H1 (cell line): Measurements from ENCODE around the gene RGS3. TPM values are rescaled to one million over a fixed set of nuclear protein-coding genes. Genes with fewer than 3 reads are reported as not detected.

Source experiments
- CTCF ChIA-PET: fragments of 300-600 bp; sonication (Branson Sonifier 250); formaldehyde crosslinking; loops from one replicate; lab custom pipeline; 2021; ENCODE audit not compliant: partially characterized antibody; lab: Charles Lee
- POLR2A ChIA-PET: fragments of 300-600 bp; sonication (Branson Sonifier 250); formaldehyde crosslinking; loops from one replicate; lab custom pipeline; 2021; ENCODE audit warnings: inconsistent platforms; ENCODE audit not compliant: partially characterized antibody; lab: Charles Lee
- DNase-seq, 2 experiments: peaks; one replicate each; pipeline versions ENCODE4 v3.0.0 to v3.0.0-alpha.2; 2010 to 2022; ENCODE audit warnings: low spot score in 2 of 2, low read depth in 1 of 2, mixed read lengths in 1 of 2
- FAIRE-seq: peaks from 2 replicates; lab custom pipeline; 2011; peaks lifted over from hg19 to GRCh38; lab: Jason Lieb, UNC
- H2AFZ ChIP-seq: 2 replicates; pipeline ENCODE4 v1.8.1; 2012; ENCODE audit warnings: low read length, inconsistent platforms
- H2AK5ac ChIP-seq: 2 replicates; pipeline ENCODE4 v1.6.1; 2013; ENCODE audit warnings: low read depth, low read length
- H2BK120ac ChIP-seq: replicated peaks from 2 replicates; pipeline ENCODE3; 2013; ENCODE audit warnings: low read depth, low read length, inconsistent platforms
- H2BK12ac ChIP-seq: 2 replicates; pipeline ENCODE4 v1.6.1; 2013; ENCODE audit warnings: low read depth, low read length
- H2BK15ac ChIP-seq: 2 replicates; pipeline ENCODE4 v1.6.1; 2013; ENCODE audit warnings: low read length
- H2BK20ac ChIP-seq: 2 replicates; pipeline ENCODE4 v1.6.1; 2013; ENCODE audit warnings: low read length
- H2BK5ac ChIP-seq: 2 replicates; pipeline ENCODE4 v1.6.1; 2013; ENCODE audit warnings: low read depth, low read length
- H3K14ac ChIP-seq: 2 replicates; pipeline ENCODE4 v1.6.1; 2013; ENCODE audit warnings: inconsistent platforms; ENCODE audit not compliant: insufficient read length
- H3K18ac ChIP-seq: 2 replicates; pipeline ENCODE4 v1.6.1; 2013; ENCODE audit warnings: low read length; ENCODE audit errors: extremely low read depth
- H3K23ac ChIP-seq: 2 replicates; pipeline ENCODE4 v1.6.1; 2013; ENCODE audit warnings: inconsistent platforms; ENCODE audit not compliant: insufficient read length
- H3K23me2 ChIP-seq: 2 replicates; pipeline ENCODE4 v1.6.1; 2013; ENCODE audit warnings: low read depth, low read length
- H3K27ac ChIP-seq: 2 replicates; pipeline ENCODE4 v1.6.1; 2011; ENCODE audit warnings: low read depth, low read length, inconsistent platforms
- H3K27me3 ChIP-seq, 4 experiments: replicated peaks in 1 of 4; 1 replicate in 1 of 4; 2 replicates in 3 of 4; pipeline versions ENCODE4 v1.6.1 to v1.8.1; 2011 to 2013; ENCODE audit warnings: low read length in 3 of 4, mild to moderate bottlenecking in 3 of 4, inconsistent platforms in 2 of 4, mixed read lengths in 2 of 4, moderate library complexity in 1 of 4; ENCODE audit not compliant: control insufficient read depth in 3 of 4, insufficient read depth in 3 of 4; ENCODE audit errors: extremely low read depth in 1 of 4
- H3K36me3 ChIP-seq, 4 experiments: 2 replicates each; pipeline versions ENCODE4 v1.6.1 to v1.8.1; 2011 to 2013; ENCODE audit warnings: mild to moderate bottlenecking in 4 of 4, low read length in 3 of 4, moderate library complexity in 2 of 4, control low read depth in 1 of 4, inconsistent platforms in 1 of 4; ENCODE audit not compliant: insufficient read depth in 4 of 4, control insufficient read depth in 2 of 4
- H3K4ac ChIP-seq: replicated peaks from 2 replicates; pipeline ENCODE3; 2013; ENCODE audit warnings: low read length, low read depth, mixed read lengths, inconsistent platforms; ENCODE audit not compliant: insufficient read length
- H3K4me1 ChIP-seq, 4 experiments: replicated peaks in 1 of 4; 1 replicate in 1 of 4; 2 replicates in 3 of 4; pipeline versions ENCODE4 v1.6.1 to v1.8.1; 2011 to 2013; ENCODE audit warnings: low read length in 3 of 4, inconsistent platforms in 2 of 4, mixed read lengths in 1 of 4; ENCODE audit not compliant: insufficient read depth in 4 of 4, control insufficient read depth in 3 of 4
- H3K4me2 ChIP-seq, 2 experiments: 2 replicates each; pipeline versions ENCODE4 v1.6.1 to v1.8.1; 2011 to 2013; ENCODE audit warnings: low read depth in 2 of 2, low read length in 2 of 2, control low read depth in 1 of 2, inconsistent platforms in 1 of 2, mild to moderate bottlenecking in 1 of 2; ENCODE audit not compliant: insufficient read depth in 1 of 2
- H3K4me3 ChIP-seq, 4 experiments: fragments of 200-600, 300-600 bp in 1 of 4; sonication (generic), shearing (Covaris generic), sonication (Bioruptor Twin) in 1 of 4; 2 replicates each; pipeline versions ENCODE4 v1.5.1 to v1.8.1; 2011 to 2016; ENCODE audit warnings: low read length in 4 of 4, low read depth in 3 of 4, control low read depth in 2 of 4, inconsistent platforms in 2 of 4, mild to moderate bottlenecking in 2 of 4, mixed read lengths in 1 of 4, moderate library complexity in 1 of 4; ENCODE audit not compliant: insufficient read depth in 2 of 4; ENCODE audit errors: extremely low read depth in 1 of 4
- H3K56ac ChIP-seq: replicated peaks from 2 replicates; pipeline ENCODE3; 2013; ENCODE audit warnings: low read depth, mild to moderate bottlenecking, mixed read lengths, low read length, inconsistent platforms; ENCODE audit not compliant: insufficient read length
- H3K79me1 ChIP-seq: 2 replicates; pipeline ENCODE4 v1.6.1; 2013; ENCODE audit warnings: low read depth, low read length, control low read depth
- H3K79me2 ChIP-seq, 2 experiments: 2 replicates each; pipeline versions ENCODE4 v1.6.1 to v1.8.1; 2012 to 2013; ENCODE audit warnings: low read length in 2 of 2, mild to moderate bottlenecking in 2 of 2, inconsistent platforms in 1 of 2; ENCODE audit not compliant: insufficient read depth in 2 of 2, control insufficient read depth in 1 of 2
- H3K9ac ChIP-seq, 4 experiments: replicated peaks in 1 of 4; 1 replicate in 1 of 4; 2 replicates in 3 of 4; pipeline versions ENCODE4 v1.6.1 to v1.8.1; 2011 to 2013; ENCODE audit warnings: low read depth in 3 of 4, low read length in 3 of 4, control low read depth in 2 of 4, mild to moderate bottlenecking in 2 of 4, moderate library complexity in 2 of 4, inconsistent platforms in 1 of 4; ENCODE audit errors: extremely low read depth in 1 of 4
- H3K9me3 ChIP-seq, 2 experiments: 2 replicates each; pipeline versions ENCODE4 v1.6.1 to v1.8.1; 2012 to 2013; ENCODE audit warnings: mild to moderate bottlenecking in 2 of 2, moderate library complexity in 2 of 2, control low read depth in 1 of 2, inconsistent platforms in 1 of 2, low read depth in 1 of 2, low read length in 1 of 2, mixed read lengths in 1 of 2; ENCODE audit not compliant: insufficient read depth in 2 of 2
- H4K20me1 ChIP-seq, 2 experiments: replicated peaks in 1 of 2; 2 replicates each; pipeline versions ENCODE3 to v1.8.1; 2011 to 2013; ENCODE audit warnings: inconsistent platforms in 2 of 2, low read length in 2 of 2, mild to moderate bottlenecking in 1 of 2; ENCODE audit not compliant: insufficient read depth in 2 of 2, control insufficient read depth in 1 of 2
- H4K5ac ChIP-seq: 2 replicates; pipeline ENCODE4 v1.6.1; 2013; ENCODE audit warnings: low read length, low read depth, mixed read lengths, inconsistent platforms; ENCODE audit not compliant: insufficient read length
- H4K8ac ChIP-seq: 2 replicates; pipeline ENCODE4 v1.8.0; 2013; ENCODE audit warnings: mild to moderate bottlenecking, moderate library complexity, low read length, inconsistent platforms; ENCODE audit not compliant: insufficient read depth; ENCODE audit errors: extremely low read depth
- H4K91ac ChIP-seq: replicated peaks from 2 replicates; pipeline ENCODE3; 2013; ENCODE audit warnings: low read length, mixed read lengths, inconsistent platforms; ENCODE audit not compliant: insufficient read length
- CHD1 ChIP-seq: IDR thresholded peaks from 2 replicates; pipeline ENCODE4 v1.6.1; 2012; ENCODE audit warnings: low read depth, low read length, improper control_type of control experiment
- EGR1 ChIP-seq: IDR thresholded peaks from 2 replicates; pipeline ENCODE4 v1.6.1; 2011; ENCODE audit warnings: low read depth, low read length, borderline replicate concordance
- EP300 ChIP-seq, 2 experiments: IDR thresholded peaks; 1 replicate in 1 of 2; 2 replicates in 1 of 2; pipeline ENCODE4 v1.6.1; 2011 to 2012; ENCODE audit warnings: low read depth in 2 of 2, low read length in 2 of 2, mild to moderate bottlenecking in 2 of 2, borderline replicate concordance in 1 of 2, inconsistent platforms in 1 of 2, moderate library complexity in 1 of 2
- FOSL1 ChIP-seq: IDR thresholded peaks from 2 replicates; pipeline ENCODE4 v1.6.1; 2011; ENCODE audit warnings: mild to moderate bottlenecking, low read depth, low read length, moderate library complexity; ENCODE audit not compliant: insufficient read depth
- MAFK ChIP-seq: IDR thresholded peaks from 2 replicates; pipeline ENCODE4 v1.6.1; 2012; ENCODE audit warnings: low read depth, mild to moderate bottlenecking, improper control_type of control experiment, low read length
- POLR2A ChIP-seq, 2 experiments: IDR thresholded peaks; 1 replicate in 1 of 2; 2 replicates in 1 of 2; pipeline ENCODE4 v1.6.1; 2011; ENCODE audit warnings: low read depth in 2 of 2, low read length in 2 of 2, mild to moderate bottlenecking in 2 of 2; ENCODE audit errors: control extremely low read depth in 1 of 2
- RBBP5 ChIP-seq: IDR thresholded peaks from 2 replicates; pipeline ENCODE4 v1.7.1; 2012; ENCODE audit warnings: low read depth, mild to moderate bottlenecking, inconsistent platforms, low read length, moderate library complexity, borderline replicate concordance
- TAF1 ChIP-seq: IDR thresholded peaks from 2 replicates; pipeline ENCODE4 v1.6.1; 2011; ENCODE audit warnings: mild to moderate bottlenecking, low read depth, low read length
- WGBS, 2 experiments: shearing (Covaris generic) in 1 of 2; methylation state at CpG; one replicate each; pipeline versions ENCODE4 v1.1.6 to v1.1.7; 2013 to 2015; ENCODE audit warnings: low lambda C conversion rate in 2 of 2, mixed read lengths in 2 of 2, inconsistent platforms in 1 of 2, low coverage in 1 of 2, missing lambda C conversion rate in 1 of 2; ENCODE audit not compliant: insufficient replicate concordance in 2 of 2, insufficient coverage in 1 of 2, insufficient read length in 1 of 2; ENCODE audit errors: extremely low coverage in 1 of 2, missing lambda C conversion rate in 1 of 2; 5-methylcytosine and 5-hydroxymethylcytosine counted together
- polyA plus RNA-seq, 7 experiments: library from polyadenylated mRNA; depleted of rRNA in 3 of 7; stranded (reverse) in 5 of 7; unstranded in 2 of 7; fragments of >200 nt in 5 of 7; fragments of 200-250 nt in 2 of 7; gene quantifications; 1 replicate in 5 of 7; 2 replicates in 1 of 7; 4 replicates in 1 of 7; pipeline versions ENCODE4 v1.2.1 to v1.2.3, GENCODE V29; 2011 to 2013; ENCODE audit warnings: missing spikeins in 2 of 7, mixed read lengths in 2 of 7
- total RNA-seq: library from RNA; stranded (reverse); fragmentation: NEBNext Ultra II Directional; extraction: Animal tissue kit (Norgen Biotek cat#: 25700); gene quantifications from 2 replicates; pipeline ENCODE4 v1.2.1, GENCODE V29; 2021
- TF ChIP-seq, protein P1 (sequence below): IDR thresholded peaks from 2 replicates; pipeline ENCODE4 v1.6.1; 2012; ENCODE audit warnings: inconsistent platforms

Gene RGS3
- total and polyA plus RNA-seq, 2 of the 8 experiments (the other 6 are each of a cell fraction or from before 2014, with no cell fraction given) = 12.6 to 18.2 TPM

DNA sequence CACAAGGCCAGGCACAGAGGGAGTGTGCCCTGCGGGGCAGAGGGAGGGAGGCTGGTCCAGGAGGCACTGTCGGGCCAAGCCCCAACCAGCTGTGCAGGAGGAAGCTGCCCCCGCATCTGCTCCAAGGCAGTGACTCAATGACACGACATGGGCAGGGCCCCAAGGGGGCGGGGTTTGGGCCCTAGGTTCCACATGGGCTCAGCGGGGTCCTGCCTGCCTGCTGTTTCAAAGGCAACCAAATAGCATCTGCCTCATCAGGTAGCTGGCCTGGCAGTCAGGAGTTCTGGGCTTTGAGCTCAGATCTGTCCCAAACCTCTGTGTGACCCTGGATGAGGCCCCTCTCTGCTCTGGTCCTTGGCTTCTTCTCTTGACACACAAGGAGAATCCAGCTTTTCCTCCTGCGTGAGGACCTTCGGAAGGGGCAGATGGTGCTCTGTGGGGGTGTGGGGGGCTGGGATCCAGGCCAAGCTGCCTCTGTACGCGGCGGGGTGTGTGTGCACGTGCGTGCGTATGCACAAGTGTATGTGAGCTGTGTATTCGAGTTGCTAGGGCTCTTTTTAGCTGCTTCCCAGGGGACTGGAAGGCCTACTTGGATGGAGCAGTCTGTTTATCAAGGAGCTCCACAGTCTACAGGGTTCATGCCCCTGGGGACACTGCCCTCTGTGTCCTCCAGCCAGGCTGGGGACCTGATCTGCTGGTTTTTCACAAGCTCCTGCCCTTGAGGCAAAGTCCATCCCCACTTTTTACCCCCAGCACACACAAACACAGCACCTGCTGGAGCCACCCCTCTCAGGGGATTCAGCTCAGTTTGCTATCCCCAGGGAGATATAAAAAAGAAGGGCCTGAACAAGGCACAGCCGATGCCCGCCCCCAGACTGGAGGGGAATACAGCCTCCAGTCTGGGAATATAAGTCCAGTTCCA is 138.9 kb downstream of the RGS3 start:
- Histone ChIP-seq H3K4me1 (peaks cover 0 to 17% (median 12%) of the 10 kb centered on the region in 4 experiments; a peak in 6 of 7 replicates), H3K79me2 (no peaks in the 10 kb centered on the region), H2BK120ac (peak overlapping the region; percentile 79), H3K18ac (peak overlapping the region; percentile 91), H2BK20ac (peak overlapping the region; percentile 61; the same call in 1 of the 2 replicates), H3K27me3 (no peaks in the 10 kb centered on the region), H3K4ac (peak overlapping the region; percentile 36), H2BK5ac (peak overlapping the region; percentile 73; the same call in 1 of the 2 replicates), H3K23me2 (peaks cover 2% of the 10 kb centered on the region; the same call in 1 of the 2 replicates), H3K9ac (no peak overlapping the region), H4K20me1 (peaks cover 2% of the 10 kb centered on the region in 2 experiments), H3K23ac (no peak overlapping the region), H3K9me3 (no peaks in the 10 kb centered on the region), H3K79me1 (peaks cover 2% of the 10 kb centered on the region; the same call in 1 of the 2 replicates), H4K5ac (no peak overlapping the region), H4K8ac (peak overlapping the region; percentile 59), H2AK5ac (peak overlapping the region; percentile 17; the same call in 1 of the 2 replicates), H3K56ac (no peak overlapping the region), H2AFZ (0 out of 2 replicates have a peak overlapping the region, but pooled peaks have one; percentile 36), H3K27ac (peak overlapping the region; percentile 39; the same call in 1 of the 2 replicates), H4K91ac (peak overlapping the region; percentile 90), H3K14ac (no peak overlapping the region), H2BK15ac (0 out of 2 replicates have a peak overlapping the region, but pooled peaks have one; percentile 72), H2BK12ac (peak overlapping the region; percentile 92; the same call in 1 of the 2 replicates), H3K4me2 (peak overlapping the region; percentile 35 to 58), H3K36me3 (peaks cover 0 to 4% (median under 1%) of the 10 kb centered on the region in 4 experiments; a peak in 3 of 8 replicates), H3K4me3 (no peak overlapping the region; a peak in 1 of 8 replicates)
- 48% methylated on average over 17 of the region's 17 CpGs; no CpG with 5 or more reads in 1 of the 2 experiments for WGBS, 2 experiments
- ChIA-PET POLR2A (interaction anchor here (1.1 to 4.2 kb wide), 13 partner anchors 8 to 327 kb away, joined by 3 to 15 read pairs (median 6); partner anchors contain the start of genes C9orf43, CDC26, POLE3 and PRPF4), CTCF (interaction anchor here (0.7 to 28.3 kb wide), 12 partner anchors 8 to 64 kb away, joined by 3 to 1065 read pairs (median 8); no protein-coding TSS in a partner anchor)
- FAIRE-seq = no peak
- peak; percentile 59 to 87 for DNase-seq
- TF ChIP-seq RBBP5 = peak; percentile 40; the same call in 1 of the 2 replicates
- 0 out of 3 replicates have a peak, but pooled peaks of 1 of the 2 experiments have one; percentile 43 for TF ChIP-seq POLR2A (IDR thresholded peaks at IDR 0.05; ENCODE audit: control extremely low read depth in 1 of 2, low read depth in 2 of 2, low read length in 2 of 2)
- TF ChIP-seq, protein P1, sequence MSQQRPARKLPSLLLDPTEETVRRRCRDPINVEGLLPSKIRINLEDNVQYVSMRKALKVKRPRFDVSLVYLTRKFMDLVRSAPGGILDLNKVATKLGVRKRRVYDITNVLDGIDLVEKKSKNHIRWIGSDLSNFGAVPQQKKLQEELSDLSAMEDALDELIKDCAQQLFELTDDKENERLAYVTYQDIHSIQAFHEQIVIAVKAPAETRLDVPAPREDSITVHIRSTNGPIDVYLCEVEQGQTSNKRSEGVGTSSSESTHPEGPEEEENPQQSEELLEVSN = peak; percentile 40
- no peak for TF ChIP-seq MAFK
- no peak for TF ChIP-seq EP300 (IDR thresholded peaks at IDR 0.05; ENCODE audit: borderline replicate concordance in 1 of 2, low read depth in 2 of 2, low read length in 2 of 2)
- TF ChIP-seq FOSL1 = no peak
- TF ChIP-seq EGR1 = peak; percentile 83; the same call in 1 of the 2 replicates
- TF ChIP-seq TAF1 = peak; percentile 66
- TF ChIP-seq CHD1 = no peak
